A549 treated with Mapracorat at 1 μM for 4 hours (cell line): ENCODE results near the gene TRIM74. TPM values are rescaled to one million over a fixed set of nuclear protein-coding genes. Genes with fewer than 3 reads are reported as not detected.

Experiments used
- total RNA-seq: library from RNA; stranded (reverse); fragments of 200-300 nt; extraction: Qiagen RNA extraction; gene quantifications from 5 replicates; pipeline ENCODE4 v1.2.3, GENCODE V29; 2022

Gene TRIM74
- total RNA-seq = 0.21 to 0.90 TPM (median 0.65 TPM) in 5 replicates

DNA sequence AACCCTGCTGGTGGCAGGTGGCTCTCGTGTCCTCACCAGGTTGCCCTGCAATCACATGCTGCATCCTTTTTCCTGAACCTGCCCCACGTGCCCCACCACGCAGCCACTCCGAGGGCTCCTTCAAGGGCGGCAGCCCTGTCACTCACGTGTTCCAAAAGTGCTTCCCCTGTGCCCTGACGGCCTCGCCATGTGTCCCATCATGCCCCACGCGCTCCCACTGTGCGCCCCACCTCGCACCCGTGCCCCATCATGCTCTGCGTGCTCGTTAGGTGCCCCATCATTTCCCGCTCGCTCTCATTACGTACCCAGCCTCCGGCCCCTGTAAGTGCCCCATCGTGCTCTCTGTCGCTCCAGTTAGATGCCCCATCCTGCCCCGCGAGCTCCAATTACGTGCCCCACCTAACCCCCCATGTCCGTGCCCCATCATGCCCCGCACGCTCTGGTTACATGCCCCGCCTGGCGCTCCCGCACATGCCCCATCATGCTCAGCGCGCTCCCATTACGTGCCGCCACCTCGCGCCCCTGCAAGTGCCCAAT lies at the start of gene TRIM74:
TSS of gene TRIM74 (minus strand) at position 487 of the 537 bp plus-strand sequence. CDS start 3,309 bp downstream, outside the sequence.

DNA sequence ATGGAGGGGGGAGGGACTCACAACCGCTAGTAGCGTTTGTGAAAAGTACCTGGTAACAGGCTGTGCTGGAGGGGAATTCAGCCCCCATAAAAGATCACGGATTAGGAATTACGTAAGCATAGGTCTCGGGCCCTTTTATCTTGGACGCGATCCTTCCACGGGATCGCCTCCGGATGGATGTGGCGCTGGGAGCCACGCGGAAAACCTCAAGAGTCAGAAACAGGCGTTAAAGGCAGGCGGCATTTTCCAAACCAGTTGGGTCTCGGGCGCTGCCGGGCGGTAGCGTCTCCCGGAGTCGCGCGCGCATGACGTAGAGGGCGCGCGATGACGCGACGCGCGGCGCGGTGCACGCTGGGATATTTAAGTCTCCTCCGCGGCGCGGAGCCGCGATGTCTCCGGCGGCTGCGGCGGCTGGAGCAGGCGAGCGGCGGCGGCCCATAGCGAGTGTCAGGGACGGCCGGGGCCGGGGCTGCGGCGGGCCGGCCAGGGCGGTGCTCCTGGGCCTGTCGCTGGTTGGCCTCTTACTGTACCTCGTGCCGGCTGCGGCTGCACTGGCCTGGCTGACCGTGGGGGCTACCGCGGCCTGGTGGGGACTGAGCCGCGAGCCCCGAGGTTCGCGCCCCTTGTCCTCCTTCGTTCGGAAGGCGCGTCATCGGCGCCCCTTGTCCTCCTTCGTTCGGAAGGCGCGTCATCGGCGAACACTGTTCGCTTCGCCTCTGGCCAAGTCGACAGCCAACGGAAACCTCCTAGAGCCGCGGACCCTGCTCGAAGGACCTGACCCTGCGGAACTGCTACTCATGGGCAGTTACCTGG lies 44.3 kb downstream of the TRIM74 start, which contains the start of gene POM121:
TSS of gene POM121 (plus strand) at position 363 of the 813 bp plus-strand sequence. CDS start at position 390, 27 bp downstream.

Other genes with a start within 250 kb of the TRIM74 start
- gene TYW1B, start 141.3 kb downstream of the TRIM74 start, total RNA-seq = 2.2 to 3.0 TPM (median 2.5 TPM) in 5 replicates
- gene POM121, start 44.4 kb downstream of the TRIM74 start, total RNA-seq = 33.4 to 43.3 TPM (median 38.3 TPM) in 5 replicates
- gene SPDYE8, start 60.3 kb upstream of the TRIM74 start, total RNA-seq = not detected in 5 replicates
- not detected in 5 replicates for gene SPDYE11, start 88.4 kb upstream of the TRIM74 start, total RNA-seq
- not detected in 5 replicates for gene SPDYE9, start 116.6 kb upstream of the TRIM74 start, total RNA-seq